HG02981 (cell line): ENCODE results near the gene TCF19.
A peak's percentile ranks its signal among the peaks of the same experiment; 100 is the strongest.
"Not testable (repeated sequence)": the region's sequence is repeated elsewhere in the genome, so short reads cannot be mapped to it uniquely, and the experiment has no call there.

Experiments used
- ATAC-seq: cut with Tn5 transposase; IDR thresholded peaks from one replicate; pipeline ENCODE4 v1.9.1; 2021; ENCODE audit warnings: mild to moderate bottlenecking, moderate library complexity; ENCODE audit not compliant: unreplicated experiment

TCF19 gene

DNA sequence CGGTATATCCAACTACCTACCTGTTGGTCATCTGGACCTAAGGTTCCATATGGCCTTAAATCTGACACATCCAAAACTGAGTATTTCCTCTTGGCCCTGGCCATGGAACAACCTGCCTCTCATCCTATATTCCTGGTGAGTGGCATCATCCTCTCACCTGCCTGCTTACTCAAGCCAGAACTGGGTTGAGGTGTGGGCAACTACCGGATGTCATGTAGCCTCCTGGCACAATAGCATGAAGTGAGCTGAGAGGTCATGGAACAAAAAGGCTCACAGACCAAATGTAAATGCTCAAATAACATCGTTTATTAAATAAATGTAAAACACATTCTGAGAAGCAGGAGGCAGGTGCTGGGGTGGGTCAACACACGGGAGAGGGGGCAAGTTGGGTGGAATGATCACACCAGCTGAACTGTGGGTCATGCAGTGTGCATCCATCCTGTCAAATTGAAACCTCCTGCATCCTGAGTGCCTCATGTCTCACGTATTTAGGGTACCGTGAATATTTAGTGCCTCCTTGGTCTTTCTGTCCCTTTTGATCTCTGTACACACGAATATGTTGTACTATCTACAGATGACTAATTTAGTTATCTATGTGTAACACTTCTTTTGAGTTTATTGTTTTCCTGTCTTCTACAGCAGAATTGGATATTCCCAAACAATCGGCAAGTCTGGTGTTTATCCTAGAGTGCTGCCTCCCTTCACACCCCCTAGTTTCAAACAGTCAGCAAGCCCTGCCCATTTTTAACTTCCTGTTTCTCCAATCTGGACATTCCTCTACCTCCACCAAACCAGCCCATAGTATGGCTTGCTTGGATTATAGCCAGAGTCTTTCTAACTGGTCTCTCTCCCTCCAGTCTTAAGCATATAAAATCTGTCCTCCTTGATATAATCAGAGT lies 20.0 kb downstream of the TCF19 start:
- ATAC-seq: no peak

GRCh38 chr6:31179042-31179386 lies 20.6 kb downstream of the TCF19 start:
- no peak for ATAC-seq

DNA sequence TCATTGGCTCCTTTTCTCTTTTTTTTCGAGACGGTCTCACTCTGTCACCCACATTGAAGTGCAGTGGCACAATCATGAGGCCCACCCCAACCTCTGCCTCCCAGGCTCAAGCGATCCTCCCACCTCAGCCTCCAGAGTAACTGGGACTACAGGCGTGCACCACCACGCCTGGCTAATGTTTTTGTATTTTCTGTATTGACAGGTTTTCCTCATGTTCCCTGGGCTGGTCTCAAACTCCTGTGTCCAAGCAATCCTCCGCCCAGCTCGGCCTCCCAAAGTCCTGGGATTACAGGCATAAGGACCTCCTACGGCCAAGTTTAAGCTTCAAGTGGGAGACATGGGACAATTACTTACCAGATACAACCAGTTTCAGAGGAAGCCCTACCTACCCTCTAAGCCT lies 21.5 kb downstream of the TCF19 start:
- ATAC-seq: no peak

DNA sequence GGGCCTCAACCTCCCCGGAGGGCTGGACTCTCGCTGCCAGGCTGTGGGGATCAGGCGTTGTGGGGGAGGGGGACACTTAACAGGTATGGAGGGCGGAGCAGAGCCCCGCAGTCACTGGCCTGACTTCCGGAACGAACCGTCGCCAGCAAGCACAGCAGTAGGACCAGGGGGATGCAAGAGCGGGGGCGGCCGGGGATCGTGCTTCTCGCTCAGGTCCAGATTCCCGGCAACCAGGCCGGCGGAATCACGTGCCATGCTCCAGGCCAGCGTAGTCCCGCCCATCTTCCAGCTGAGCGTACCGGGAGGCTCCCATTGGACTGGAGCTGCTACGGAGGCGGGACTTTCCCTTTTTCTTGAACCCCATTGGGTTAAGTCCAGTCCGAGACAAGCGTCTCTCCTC lies 22.1 kb downstream of the TCF19 start:
- no peak for ATAC-seq

DNA sequence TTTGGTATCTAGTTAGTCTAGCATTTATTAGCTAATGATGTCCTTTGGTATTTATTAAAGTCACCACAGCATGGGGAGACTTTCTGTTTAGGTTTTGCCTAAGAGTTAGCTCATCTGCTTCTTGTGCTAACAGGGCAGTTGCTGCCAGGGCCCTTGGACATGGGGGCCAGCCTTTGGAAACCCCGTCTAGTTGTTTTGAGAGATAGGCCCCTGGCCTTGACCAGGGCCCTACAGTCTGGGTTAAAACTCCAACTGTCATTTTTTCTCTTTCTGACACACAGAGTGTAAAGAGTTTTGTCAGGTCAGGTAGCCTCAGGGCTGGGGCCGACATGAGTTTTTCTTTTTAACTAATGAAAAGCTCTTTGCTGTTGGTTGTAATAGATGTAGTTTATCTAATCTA lies 24.9 kb downstream of the TCF19 start:
- ATAC-seq: not testable (repeated sequence)

DNA sequence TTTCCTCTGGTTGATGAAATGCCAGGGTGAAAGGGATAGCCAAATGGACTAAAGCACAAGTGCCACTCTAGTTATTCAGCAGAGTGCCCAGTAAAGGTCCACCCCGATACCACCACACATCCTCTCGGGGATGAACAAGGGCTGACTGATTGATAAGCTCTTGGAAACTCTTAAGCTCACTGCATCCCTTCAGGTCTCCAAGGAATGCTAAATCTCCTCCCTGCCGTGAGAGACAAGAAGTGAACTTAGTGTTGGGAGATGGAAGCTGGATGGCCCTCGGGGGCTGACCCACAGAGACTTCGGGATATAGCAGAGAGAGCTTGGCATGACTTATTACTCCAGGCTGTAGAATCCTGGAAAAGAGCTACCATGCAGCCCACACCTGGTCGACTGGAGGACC lies 25.5 kb downstream of the TCF19 start:
- ATAC-seq: not testable (repeated sequence)

- ATAC-seq: not testable (repeated sequence)
Measured at GRCh38 chr6:31185695-31186051, 27.3 kb downstream of the TCF19 start.

GRCh38 chr6:31186052-31186734 lies 27.8 kb downstream of the TCF19 start:
- no peak for ATAC-seq

DNA sequence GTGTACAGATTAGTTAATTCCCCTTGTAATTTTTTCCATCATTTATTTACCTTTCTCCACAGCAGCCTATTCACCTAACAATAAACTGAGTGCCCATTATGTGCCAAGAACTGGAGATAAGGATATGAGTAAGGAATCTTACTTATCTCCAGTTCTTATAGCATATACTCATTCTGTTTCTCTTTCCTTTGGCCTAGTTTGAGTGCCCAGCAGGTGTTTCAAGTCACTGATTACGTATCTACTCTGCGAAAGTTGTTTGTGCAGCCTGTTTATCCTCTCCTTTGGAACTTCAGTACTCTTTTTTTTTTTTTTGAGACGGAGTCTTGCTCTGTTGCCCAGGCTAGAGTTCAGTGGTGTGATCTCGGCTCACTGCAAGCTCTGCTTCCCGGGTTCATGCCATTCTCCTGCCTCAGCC lies 29.4 kb downstream of the TCF19 start:
- no peak for ATAC-seq

GRCh38 chr6:31189223-31189622 lies 30.8 kb downstream of the TCF19 start:
- ATAC-seq: not testable (repeated sequence)

GRCh38 chr6:31190488-31190887 lies 32.1 kb downstream of the TCF19 start:
- no peak for ATAC-seq

DNA sequence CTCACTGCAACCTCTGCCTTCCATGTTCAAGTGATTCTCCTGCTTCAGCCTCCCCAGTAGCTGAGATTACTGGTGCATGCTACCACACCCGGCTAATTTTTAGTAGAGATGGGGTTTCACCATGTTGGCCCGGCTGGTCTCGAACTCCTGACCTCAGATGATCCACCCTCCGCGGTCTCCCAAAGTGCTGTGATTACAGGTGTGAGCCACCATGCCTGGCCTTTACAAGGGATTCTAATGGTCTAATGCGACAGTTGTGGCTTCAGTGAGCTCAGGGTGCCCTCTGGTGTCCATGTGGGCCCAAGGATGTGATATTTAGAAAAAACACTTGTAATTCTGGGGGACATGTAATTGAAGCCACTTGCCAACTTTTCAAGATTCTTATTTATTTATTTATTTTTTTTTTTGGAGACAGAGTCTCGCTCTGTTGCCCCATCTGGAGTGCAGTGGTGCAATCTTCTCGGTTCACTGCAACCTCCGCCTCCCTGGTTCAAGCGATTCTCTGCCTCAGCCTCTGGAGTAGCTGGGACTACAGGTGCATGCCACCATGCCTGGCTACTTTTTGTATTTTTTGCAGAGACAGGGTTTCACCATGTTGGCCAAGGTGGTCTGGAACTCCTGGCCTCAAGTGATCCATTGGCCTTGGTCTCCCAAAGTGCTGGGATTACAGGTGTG lies 34.2 kb downstream of the TCF19 start:
- not testable (repeated sequence) for ATAC-seq

DNA sequence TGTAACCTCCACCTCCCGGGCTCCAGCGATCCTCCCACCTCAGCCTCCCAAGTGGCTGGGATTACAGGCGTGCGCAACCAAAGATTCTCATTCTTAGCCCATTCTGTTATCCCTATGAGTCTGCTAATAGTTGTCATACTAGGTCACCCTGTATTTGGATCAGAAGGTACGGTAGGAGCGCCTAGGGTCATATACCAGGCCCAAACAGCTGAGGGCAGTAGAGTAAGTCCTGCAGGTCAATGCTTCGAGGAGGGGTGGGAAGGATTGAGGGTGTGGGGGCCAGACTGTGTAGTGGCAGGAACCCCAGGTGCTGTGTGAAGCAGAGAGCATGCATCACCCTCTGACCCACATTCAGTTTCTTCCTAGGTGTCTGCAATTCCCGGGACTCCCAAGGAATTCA lies 34.8 kb downstream of the TCF19 start:
- no peak for ATAC-seq

- ATAC-seq: no peak
Measured at GRCh38 chr6:31194061-31194834, 35.9 kb downstream of the TCF19 start.

- ATAC-seq: not testable (repeated sequence)
Measured at GRCh38 chr6:31195308-31195979, 37.1 kb downstream of the TCF19 start.

GRCh38 chr6:31196251-31197022 lies 38.0 kb downstream of the TCF19 start:
- ATAC-seq: not testable (repeated sequence)

GRCh38 chr6:31197559-31198305 lies 39.3 kb downstream of the TCF19 start:
- peak; percentile 69 for ATAC-seq

DNA sequence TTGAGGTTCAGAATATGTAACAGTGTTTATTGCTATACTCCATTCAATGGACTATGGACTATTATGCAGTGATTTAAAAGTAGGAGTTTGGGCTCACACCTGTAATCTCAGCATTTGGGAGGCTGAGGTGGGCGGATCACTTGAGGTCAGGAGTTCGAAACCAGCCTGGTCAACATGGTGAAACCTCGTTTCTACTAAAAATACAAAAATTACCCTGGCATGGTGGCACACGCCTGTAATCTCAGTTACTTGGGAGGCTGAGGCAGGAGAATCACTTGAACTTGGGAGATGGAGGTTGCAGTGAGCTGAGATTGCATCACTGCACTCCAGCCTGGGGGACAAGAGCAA lies 40.7 kb downstream of the TCF19 start:
- ATAC-seq: not testable (repeated sequence)
